22Rv1 (cell line): ENCODE measurements around the gene QRICH2.

Source experiments
- ZFX ChIP-seq: fragments of 450-650 bp; IDR thresholded peaks from 2 replicates; pipeline ENCODE4 v1.6.1; 2017; ENCODE audit warnings: antibody characterized with exemption, borderline replicate concordance
- TF ChIP-seq, protein P1 (sequence below): fragments of 450-650 bp; IDR thresholded peaks from 2 replicates; pipeline ENCODE4 v1.5.1; 2017; ENCODE audit warnings: mild to moderate bottlenecking

DNA sequence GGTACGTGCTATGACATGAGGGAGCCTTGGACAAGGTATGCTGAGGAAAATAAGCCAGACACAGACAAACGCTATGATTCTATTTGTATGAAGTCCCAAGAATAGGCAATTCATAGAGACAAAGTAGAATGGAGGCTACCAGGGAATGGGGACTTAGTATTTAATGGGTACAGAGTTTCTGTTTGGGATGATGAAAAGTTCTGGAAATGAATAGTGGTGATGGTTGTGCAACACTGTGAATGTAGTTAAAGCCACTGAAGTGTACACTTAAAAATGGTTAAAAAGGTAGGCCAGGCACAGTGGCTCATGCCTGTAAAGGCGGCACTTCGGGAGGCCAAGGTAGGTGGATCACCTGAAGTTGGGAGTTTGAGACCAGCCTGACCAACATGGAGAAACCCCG is 42.4 kb upstream of the QRICH2 start:
- TF ChIP-seq, protein P1, sequence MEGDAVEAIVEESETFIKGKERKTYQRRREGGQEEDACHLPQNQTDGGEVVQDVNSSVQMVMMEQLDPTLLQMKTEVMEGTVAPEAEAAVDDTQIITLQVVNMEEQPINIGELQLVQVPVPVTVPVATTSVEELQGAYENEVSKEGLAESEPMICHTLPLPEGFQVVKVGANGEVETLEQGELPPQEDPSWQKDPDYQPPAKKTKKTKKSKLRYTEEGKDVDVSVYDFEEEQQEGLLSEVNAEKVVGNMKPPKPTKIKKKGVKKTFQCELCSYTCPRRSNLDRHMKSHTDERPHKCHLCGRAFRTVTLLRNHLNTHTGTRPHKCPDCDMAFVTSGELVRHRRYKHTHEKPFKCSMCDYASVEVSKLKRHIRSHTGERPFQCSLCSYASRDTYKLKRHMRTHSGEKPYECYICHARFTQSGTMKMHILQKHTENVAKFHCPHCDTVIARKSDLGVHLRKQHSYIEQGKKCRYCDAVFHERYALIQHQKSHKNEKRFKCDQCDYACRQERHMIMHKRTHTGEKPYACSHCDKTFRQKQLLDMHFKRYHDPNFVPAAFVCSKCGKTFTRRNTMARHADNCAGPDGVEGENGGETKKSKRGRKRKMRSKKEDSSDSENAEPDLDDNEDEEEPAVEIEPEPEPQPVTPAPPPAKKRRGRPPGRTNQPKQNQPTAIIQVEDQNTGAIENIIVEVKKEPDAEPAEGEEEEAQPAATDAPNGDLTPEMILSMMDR = no peak
- no peak for TF ChIP-seq ZFX
